HG02759 (cell line): Measurements from ENCODE around the gene DACH1.
"Not testable (repeated sequence)": the region's sequence is repeated elsewhere in the genome, so short reads cannot be mapped to it uniquely, and the experiment has no call there.

Experiments
- ATAC-seq: cut with Tn5 transposase; IDR thresholded peaks from one replicate; pipeline ENCODE4 v1.9.1; 2021; ENCODE audit warnings: mild to moderate bottlenecking, moderate library complexity; ENCODE audit not compliant: unreplicated experiment

DACH1 gene

GRCh38 chr13:71866335-71867130 lies 471 bp downstream of the DACH1 start:
- ATAC-seq: peak; percentile 50

- peak; percentile 7 for ATAC-seq
These were observed 1.1 kb downstream of the DACH1 start for GRCh38 chr13:71865874-71866334.

GRCh38 chr13:71864986-71865873 lies 1.8 kb downstream of the DACH1 start:
- no peak for ATAC-seq

- ATAC-seq: no peak
These were observed 2.7 kb downstream of the DACH1 start for GRCh38 chr13:71864094-71864985.

GRCh38 chr13:71863254-71863865 lies 3.6 kb downstream of the DACH1 start:
- ATAC-seq: no peak

GRCh38 chr13:71862459-71862943 lies 4.5 kb downstream of the DACH1 start:
- no peak for ATAC-seq

- no peak for ATAC-seq
These were observed 5.1 kb downstream of the DACH1 start for GRCh38 chr13:71861769-71862458.

GRCh38 chr13:71860547-71861138 lies 6.4 kb downstream of the DACH1 start:
- ATAC-seq: no peak

- no peak for ATAC-seq
These were observed 8.4 kb downstream of the DACH1 start for GRCh38 chr13:71858647-71859046.

- ATAC-seq: no peak
These were observed 10.4 kb downstream of the DACH1 start for GRCh38 chr13:71856548-71857043.

GRCh38 chr13:71854401-71854800 lies 12.6 kb downstream of the DACH1 start:
- no peak for ATAC-seq

- no peak for ATAC-seq
These were observed 13.3 kb downstream of the DACH1 start for GRCh38 chr13:71853725-71854124.

- no peak for ATAC-seq
These were observed 14.3 kb downstream of the DACH1 start for GRCh38 chr13:71852736-71853135.

- no peak for ATAC-seq
These were observed 15.2 kb downstream of the DACH1 start for GRCh38 chr13:71851498-71852409.

- no peak for ATAC-seq
These were observed 25.0 kb downstream of the DACH1 start for GRCh38 chr13:71842003-71842402.

GRCh38 chr13:71838842-71839241 lies 28.2 kb downstream of the DACH1 start:
- no peak for ATAC-seq

GRCh38 chr13:71837582-71837981 lies 29.4 kb downstream of the DACH1 start:
- ATAC-seq: not testable (repeated sequence)

- ATAC-seq: no peak
These were observed 35.3 kb downstream of the DACH1 start for GRCh38 chr13:71831716-71832115.
